CD4-positive, alpha-beta T cell (primary cell): Measurements from ENCODE around the gene CADPS. TPM values are rescaled to one million over a fixed set of nuclear protein-coding genes. Genes with fewer than 3 reads are reported as not detected.

Experiments used
- ATAC-seq: fragments of 200-7000 bp; cut with Tn5 transposase; one replicate; pipeline ENCODE4 v1.10.0; 2022; ENCODE audit warnings: mild to moderate bottlenecking; ENCODE audit not compliant: poor library complexity
- CTCF ChIA-PET: fragments of 350-600 bp; sonication (Branson Sonifier 250); formaldehyde crosslinking; loops from one replicate; lab custom pipeline; 2021; ENCODE audit warnings: antibody characterized with exemption, inconsistent platforms; lab: Charles Lee
- POLR2A ChIA-PET: fragments of 350-600 bp; sonication (Branson Sonifier 250); formaldehyde crosslinking; loops from one replicate; lab custom pipeline; 2021; ENCODE audit warnings: antibody characterized with exemption, inconsistent platforms; lab: Charles Lee
- DNase-seq, 14 experiments: peaks; one replicate each; pipeline ENCODE4 v3.0.0-alpha.2; 2013 to 2020; ENCODE audit warnings: mixed read lengths in 2 of 14
- H3K27ac ChIP-seq, 2 donors: one replicate each; pipeline versions ENCODE4 v1.5.1 to v1.7.0; 2013; ENCODE audit warnings: low read length in 2 of 2, low read depth in 1 of 2, mild to moderate bottlenecking in 1 of 2
- H3K27me3 ChIP-seq, 2 experiments: 1 replicate in 1 of 2; 2 replicates in 1 of 2; pipeline versions ENCODE4 v1.6.1 to v1.7.0; 2013; ENCODE audit warnings: low read length in 2 of 2, control low read depth in 1 of 2, mild to moderate bottlenecking in 1 of 2, moderate library complexity in 1 of 2; ENCODE audit not compliant: insufficient read depth in 2 of 2, control insufficient read depth in 1 of 2
- H3K36me3 ChIP-seq: one replicate; pipeline ENCODE4 v1.6.1; 2013; ENCODE audit warnings: low read length, control low read depth; ENCODE audit not compliant: insufficient read depth
- H3K4me1 ChIP-seq: one replicate; pipeline ENCODE4 v1.6.1; 2013; ENCODE audit warnings: low read length, control low read depth; ENCODE audit not compliant: insufficient read depth
- H3K4me3 ChIP-seq: one replicate; pipeline ENCODE4 v1.5.1; 2013; ENCODE audit warnings: mild to moderate bottlenecking, low read length, moderate library complexity
- H3K9me3 ChIP-seq, 2 experiments: 1 replicate in 1 of 2; 2 replicates in 1 of 2; pipeline versions ENCODE4 v1.6.1 to v1.7.0; 2013; ENCODE audit warnings: low read length in 2 of 2, mild to moderate bottlenecking in 2 of 2, control low read depth in 1 of 2, moderate library complexity in 1 of 2; ENCODE audit not compliant: control insufficient read depth in 1 of 2, insufficient read depth in 1 of 2
- H3K27ac Mint-ChIP-seq: one replicate; pipeline ENCODE4 v1.8.0; 2020; ENCODE audit warnings: mixed read lengths
- H3K27me3 Mint-ChIP-seq: one replicate; pipeline ENCODE4 v1.8.0; 2021; ENCODE audit warnings: mixed read lengths
- H3K36me3 Mint-ChIP-seq: one replicate; pipeline ENCODE4 v1.8.0; 2021; ENCODE audit warnings: low read depth, mixed read lengths
- H3K4me1 Mint-ChIP-seq: one replicate; pipeline ENCODE4 v1.8.0; 2021; ENCODE audit warnings: low read depth, mixed read lengths
- H3K4me3 Mint-ChIP-seq: one replicate; pipeline ENCODE4 v1.8.0; 2020; ENCODE audit warnings: mild to moderate bottlenecking, mixed read lengths
- H3K9me3 Mint-ChIP-seq: one replicate; pipeline ENCODE4 v1.8.0; 2020; ENCODE audit warnings: mixed read lengths
- intact Hi-C, 2 experiments: fragments of 100-400 bp; cut with DNase I in 1 of 2; cut with micrococcal nuclease in 1 of 2; formaldehyde crosslinking; loops; one replicate each; pipeline versions ENCODE4 v1.15.1 to v1.9.0; 2023 to 2025; cut with DNase I, micrococcal nuclease
- total RNA-seq, 174 experiments: library from RNA in 2 of 174; stranded (reverse) in 2 of 174; gene quantifications; one replicate each; pipeline ENCODE4 v1.2.3 and lab custom pipeline; 2021 to 2026
- TF ChIP-seq, protein P1 (sequence below): fragments of 200-600 bp; IDR thresholded peaks from one replicate; pipeline ENCODE4 v1.8.0; 2022; ENCODE audit warnings: antibody characterized with exemption, mild to moderate bottlenecking

Gene CADPS
- total RNA-seq, 2 experiments from 2014 or later = not detected

DNA sequence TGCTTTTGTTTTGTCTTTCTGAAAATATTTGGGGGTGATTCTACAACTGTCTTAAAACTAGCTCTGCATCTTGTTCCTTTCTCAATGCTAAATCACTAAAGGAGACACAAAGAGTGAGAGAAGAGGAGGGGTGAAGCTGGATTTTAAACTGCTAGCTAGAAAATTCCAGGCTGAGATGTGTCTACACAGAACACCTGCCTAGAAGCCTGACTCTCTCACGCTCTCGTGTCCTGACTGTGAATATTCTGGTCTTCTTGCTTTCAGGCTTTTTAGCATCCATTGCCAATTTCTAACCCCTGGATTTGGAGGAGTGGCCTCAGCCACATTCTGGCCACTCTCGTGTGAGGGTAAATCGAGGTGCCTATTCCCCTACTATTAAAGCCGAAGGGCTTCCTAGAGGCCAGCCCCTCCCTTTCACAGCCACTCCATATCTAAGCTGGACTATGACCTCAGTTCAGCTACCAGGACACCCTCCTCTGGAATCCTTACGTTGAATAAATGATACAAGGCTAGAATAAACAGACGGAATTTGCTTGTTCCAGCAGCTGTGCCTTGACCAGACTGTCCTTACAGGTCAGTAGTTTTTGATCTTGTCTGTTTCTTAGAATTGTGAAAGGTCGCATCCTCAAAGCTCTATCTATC is 353.6 kb downstream of the CADPS start:
- intact Hi-C loops = no loop called here
- no peak overlapping the region for H3K4me3 Mint-ChIP-seq
- POLR2A ChIA-PET = no interaction called here

GRCh38 chr3:62503516-62503915 is 371.7 kb downstream of the CADPS start:
- H3K4me1 ChIP-seq = no peaks in the 10 kb centered on the region
- CTCF ChIA-PET = no interaction called here
- Mint-ChIP-seq H3K36me3 (no peaks in the 10 kb centered on the region), H3K9me3 (no peaks in the 10 kb centered on the region), H3K27me3 (peaks cover 6% of the 10 kb centered on the region), H3K4me3 (no peak overlapping the region), H3K27ac (no peak overlapping the region), H3K4me1 (no peaks in the 10 kb centered on the region)
- no peak overlapping the region for H3K27ac ChIP-seq
- ATAC-seq = no peak
- intact Hi-C loops = no loop called here
- TF ChIP-seq, protein P1, sequence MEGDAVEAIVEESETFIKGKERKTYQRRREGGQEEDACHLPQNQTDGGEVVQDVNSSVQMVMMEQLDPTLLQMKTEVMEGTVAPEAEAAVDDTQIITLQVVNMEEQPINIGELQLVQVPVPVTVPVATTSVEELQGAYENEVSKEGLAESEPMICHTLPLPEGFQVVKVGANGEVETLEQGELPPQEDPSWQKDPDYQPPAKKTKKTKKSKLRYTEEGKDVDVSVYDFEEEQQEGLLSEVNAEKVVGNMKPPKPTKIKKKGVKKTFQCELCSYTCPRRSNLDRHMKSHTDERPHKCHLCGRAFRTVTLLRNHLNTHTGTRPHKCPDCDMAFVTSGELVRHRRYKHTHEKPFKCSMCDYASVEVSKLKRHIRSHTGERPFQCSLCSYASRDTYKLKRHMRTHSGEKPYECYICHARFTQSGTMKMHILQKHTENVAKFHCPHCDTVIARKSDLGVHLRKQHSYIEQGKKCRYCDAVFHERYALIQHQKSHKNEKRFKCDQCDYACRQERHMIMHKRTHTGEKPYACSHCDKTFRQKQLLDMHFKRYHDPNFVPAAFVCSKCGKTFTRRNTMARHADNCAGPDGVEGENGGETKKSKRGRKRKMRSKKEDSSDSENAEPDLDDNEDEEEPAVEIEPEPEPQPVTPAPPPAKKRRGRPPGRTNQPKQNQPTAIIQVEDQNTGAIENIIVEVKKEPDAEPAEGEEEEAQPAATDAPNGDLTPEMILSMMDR = no peak
- no peaks in the 10 kb centered on the region for H3K9me3 ChIP-seq
- DNase-seq = no peak
- no peak overlapping the region for H3K4me3 ChIP-seq
- no peaks in the 10 kb centered on the region for H3K36me3 ChIP-seq
- POLR2A ChIA-PET = no interaction called here
- no peaks in the 10 kb centered on the region for H3K27me3 ChIP-seq

More for the DNA sequence above, 353.6 kb downstream of the CADPS start:
- no peak for ATAC-seq
- Histone ChIP-seq H3K36me3 (no peaks in the 10 kb centered on the region), H3K27me3 (no peaks in the 10 kb centered on the region), H3K4me1 (no peaks in the 10 kb centered on the region), H3K9me3 (no peaks in the 10 kb centered on the region), H3K4me3 (no peak overlapping the region), H3K27ac (no peak overlapping the region)
- Mint-ChIP-seq H3K36me3 (no peaks in the 10 kb centered on the region), H3K27me3 (no peaks in the 10 kb centered on the region), H3K4me1 (no peaks in the 10 kb centered on the region), H3K9me3 (no peaks in the 10 kb centered on the region), H3K27ac (no peak overlapping the region)
- no peak for DNase-seq
- TF ChIP-seq, protein P1 = no peak
- CTCF ChIA-PET = no interaction called here

- H3K4me3 Mint-ChIP-seq = no peak overlapping the region
- H3K36me3 ChIP-seq = no peaks in the 10 kb centered on the region
- peaks cover 6% of the 10 kb centered on the region for H3K27me3 Mint-ChIP-seq
- intact Hi-C loops = no loop called here
- CTCF ChIA-PET = no interaction called here
- no peak for DNase-seq
- H3K4me3 ChIP-seq = no peak overlapping the region
- H3K4me1 Mint-ChIP-seq = no peaks in the 10 kb centered on the region
- H3K36me3 Mint-ChIP-seq = no peaks in the 10 kb centered on the region
- no peak overlapping the region for H3K27ac Mint-ChIP-seq
- POLR2A ChIA-PET = no interaction called here
- no peaks in the 10 kb centered on the region for H3K4me1 ChIP-seq
- no peaks in the 10 kb centered on the region for H3K9me3 Mint-ChIP-seq
- H3K27ac ChIP-seq = no peak overlapping the region
- TF ChIP-seq, protein P1 = no peak
- no peaks in the 10 kb centered on the region for H3K27me3 ChIP-seq
- no peak for ATAC-seq
- H3K9me3 ChIP-seq = no peaks in the 10 kb centered on the region
Observed at GRCh38 chr3:62502315-62503300, 372.6 kb downstream of the CADPS start.
